ENCODE results near the gene GRM7. TPM values are rescaled to one million over a fixed set of nuclear protein-coding genes. Genes with fewer than 3 reads are reported as not detected.

The GRM7 gene
- total and polyA plus RNA-seq, 9 of the 15 experiments (the other 6 are each of a cell fraction or from before 2014, with no cell fraction given): not detected

- Histone ChIP-seq H3K4me2 (ENCODE audit: insufficient read depth, low read length) (no peak overlapping the region), H3K9ac (ENCODE audit: insufficient read depth in 1 of 2, low read depth in 2 of 2, low read length in 2 of 2) (no peak overlapping the region), H3K36me3 (ENCODE audit: control insufficient read depth, insufficient read depth, low read length) (no peaks in the 10 kb centered on the region), H3K9me3 (replicated peaks; ENCODE audit: control insufficient read depth, insufficient read depth, low read depth, low read length) (peaks cover 5% of the 10 kb centered on the region), H3K4me3 (no peak overlapping the region), H3K27me3 (ENCODE audit: control insufficient read depth in 2 of 2, insufficient read depth in 2 of 2, low read length in 2 of 2) (no peaks in the 10 kb centered on the region), H3K4me1 (replicated peaks in 1 of 2; ENCODE audit: control insufficient read depth in 2 of 2, insufficient read depth in 2 of 2, low read length in 2 of 2) (no peaks in the 10 kb centered on the region), H2AFZ (ENCODE audit: low read depth, low read length) (no peak overlapping the region), H3K27ac (ENCODE audit: extremely low read depth, low read depth, low read length) (no peak overlapping the region), H4K20me1 (replicated peaks; ENCODE audit: control insufficient read depth, insufficient read depth, low read length) (no peaks in the 10 kb centered on the region), H3K79me2 (ENCODE audit: control insufficient read depth, insufficient read depth, low read length) (no peaks in the 10 kb centered on the region), H3K9me1 (ENCODE audit: control insufficient read depth, insufficient read depth, low read length) (no peaks in the 10 kb centered on the region)
- TF ChIP-seq KLF6 (CRISPR knock-in tag; IDR thresholded peaks at IDR 0.05; ENCODE audit: borderline replicate concordance): no peak
- no peak for TF ChIP-seq CBX2 (IDR thresholded peaks at IDR 0.05; ENCODE audit: insufficient read depth, low read length, poor library complexity, severe bottlenecking)
- TF ChIP-seq E2F8 (IDR thresholded peaks at IDR 0.05; ENCODE audit: low read depth, partially characterized antibody): no peak
- no peak for TF ChIP-seq FOXM1 (IDR thresholded peaks at IDR 0.05; ENCODE audit: low read depth)
- TF ChIP-seq FOXM1 (CRISPR knock-in tag; IDR thresholded peaks at IDR 0.05; ENCODE audit: low read depth): no peak
- TF ChIP-seq, protein P1, sequence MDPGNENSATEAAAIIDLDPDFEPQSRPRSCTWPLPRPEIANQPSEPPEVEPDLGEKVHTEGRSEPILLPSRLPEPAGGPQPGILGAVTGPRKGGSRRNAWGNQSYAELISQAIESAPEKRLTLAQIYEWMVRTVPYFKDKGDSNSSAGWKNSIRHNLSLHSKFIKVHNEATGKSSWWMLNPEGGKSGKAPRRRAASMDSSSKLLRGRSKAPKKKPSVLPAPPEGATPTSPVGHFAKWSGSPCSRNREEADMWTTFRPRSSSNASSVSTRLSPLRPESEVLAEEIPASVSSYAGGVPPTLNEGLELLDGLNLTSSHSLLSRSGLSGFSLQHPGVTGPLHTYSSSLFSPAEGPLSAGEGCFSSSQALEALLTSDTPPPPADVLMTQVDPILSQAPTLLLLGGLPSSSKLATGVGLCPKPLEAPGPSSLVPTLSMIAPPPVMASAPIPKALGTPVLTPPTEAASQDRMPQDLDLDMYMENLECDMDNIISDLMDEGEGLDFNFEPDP (CRISPR knock-in tag; IDR thresholded peaks at IDR 0.05): no peak
- TF ChIP-seq MAFK (IDR thresholded peaks at IDR 0.05; ENCODE audit: low read length): no peak
- TF ChIP-seq WHSC1 (IDR thresholded peaks at IDR 0.05; ENCODE audit: low read length): no peak
- DNase-seq (ENCODE audit: extremely low read depth in 1 of 4, low spot score in 3 of 4) (no peak), ATAC-seq (no peak), FAIRE-seq (no peak)
- WGBS (ENCODE audit: insufficient coverage, low coverage, missing lambda C conversion rate): 0% methylated on average over 3 of the region's 3 CpGs
- in situ Hi-C loops (cut with MboI) (no loop called here), intact Hi-C loops (cut with micrococcal nuclease) (no loop called here)
- BruUV-seq (replicated peaks): no TSS peak
- CTCF ChIA-PET (ENCODE audit: low intra/inter-chr PET ratio): interaction anchor here (0.7 kb wide), 1 partner anchor 11 kb away, joined by 3 read pairs; no protein-coding TSS in a partner anchor
- POLR2A ChIA-PET: no interaction called here
These were observed 448.8 kb downstream of the GRM7 start for GRCh38 chr3:7309641-7310102.

Measured in K562 (cell line).